DND-41 (cell line): ENCODE data around the gene GSTM1.

Source experiments
- CTCF ChIP-seq: IDR thresholded peaks from 2 replicates; pipeline ENCODE4 v1.5.1; 2012; ENCODE audit warnings: borderline replicate concordance, low read length, moderate library complexity, mild to moderate bottlenecking; ENCODE audit not compliant: poor library complexity, severe bottlenecking; ENCODE audit errors: extremely low read depth
- EZH2 ChIP-seq: IDR thresholded peaks from 3 replicates; pipeline ENCODE4 v1.6.1; 2012; ENCODE audit warnings: borderline replicate concordance, low read depth, mild to moderate bottlenecking, moderate library complexity, low read length, inconsistent platforms; ENCODE audit not compliant: severe bottlenecking

GRCh38 chr1:109669246-109669948, 18.2 kb upstream of the GSTM1 start:
- TF ChIP-seq CTCF (no peak), EZH2 (no peak)
